ENCODE measurements around the gene CHRDL2.

Gene CHRDL2

GRCh38 chr11:74684661-74685060 lies 46.6 kb downstream of the CHRDL2 start:
- no peak for DNase-seq (ENCODE audit: low read depth)

DNA sequence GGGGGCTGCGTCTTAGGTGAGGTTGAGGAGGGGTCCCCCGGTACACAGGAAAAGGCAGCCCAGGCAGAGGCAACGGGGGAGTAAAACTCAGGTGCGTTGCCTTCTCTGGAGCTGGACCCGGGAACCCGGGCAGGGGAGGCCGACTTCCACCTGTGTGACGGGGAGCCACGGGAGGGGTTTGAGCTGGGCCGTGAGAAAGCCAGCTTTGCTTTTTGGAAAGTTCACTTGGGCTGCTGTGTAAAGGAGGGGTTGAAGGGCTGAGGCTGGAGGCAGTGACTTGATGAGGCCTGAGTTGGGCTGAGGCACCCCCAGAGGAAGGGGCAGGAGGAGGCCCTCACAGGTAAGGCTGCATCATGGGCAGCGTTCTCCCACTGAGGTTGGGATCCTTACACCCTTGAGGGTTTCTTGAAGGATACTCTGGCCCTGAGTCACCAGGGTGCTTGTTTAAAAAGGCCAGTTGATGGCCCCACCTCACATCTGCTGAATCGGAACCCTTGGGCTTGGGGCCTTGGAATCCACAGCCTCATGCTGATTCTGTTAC lies 47.2 kb downstream of the CHRDL2 start:
- DNase-seq (ENCODE audit: low read depth): no peak

- no peak for DNase-seq (ENCODE audit: low read depth)
Observed at GRCh38 chr11:74683279-74683871, 47.9 kb downstream of the CHRDL2 start.

DNA sequence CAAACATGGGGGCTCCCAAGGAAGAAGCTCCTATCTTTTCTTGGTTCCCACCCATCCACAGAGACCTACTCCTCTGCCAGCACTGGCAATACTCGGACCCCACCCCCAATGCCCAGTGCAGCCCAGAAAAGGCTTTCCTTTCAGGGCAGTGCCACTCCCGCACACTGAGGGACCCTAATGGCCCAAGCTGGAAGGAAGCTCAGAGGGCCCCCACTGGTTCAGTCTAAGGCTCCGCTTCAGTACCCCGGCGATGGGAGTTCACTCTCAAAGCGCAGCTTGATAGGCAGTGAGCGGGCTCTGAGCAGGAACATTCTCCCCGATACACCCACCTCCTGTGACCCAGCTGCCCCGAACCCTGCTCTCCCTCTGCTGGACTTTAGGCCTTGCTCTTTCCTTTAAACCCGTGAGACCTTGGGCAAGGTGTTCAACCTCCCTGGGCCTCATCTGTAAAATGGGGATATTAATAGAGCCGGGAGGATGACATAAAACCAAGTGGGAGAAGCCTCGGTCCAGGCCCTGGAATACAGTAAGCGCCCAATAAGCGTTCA lies 48.4 kb downstream of the CHRDL2 start:
- no peak for DNase-seq (ENCODE audit: low read depth)

- no peak for DNase-seq (ENCODE audit: low read depth)
Observed at GRCh38 chr11:74681686-74682651, 49.3 kb downstream of the CHRDL2 start.

GRCh38 chr11:74680703-74681531 lies 50.3 kb downstream of the CHRDL2 start:
- DNase-seq (ENCODE audit: low read depth): no peak

DNA sequence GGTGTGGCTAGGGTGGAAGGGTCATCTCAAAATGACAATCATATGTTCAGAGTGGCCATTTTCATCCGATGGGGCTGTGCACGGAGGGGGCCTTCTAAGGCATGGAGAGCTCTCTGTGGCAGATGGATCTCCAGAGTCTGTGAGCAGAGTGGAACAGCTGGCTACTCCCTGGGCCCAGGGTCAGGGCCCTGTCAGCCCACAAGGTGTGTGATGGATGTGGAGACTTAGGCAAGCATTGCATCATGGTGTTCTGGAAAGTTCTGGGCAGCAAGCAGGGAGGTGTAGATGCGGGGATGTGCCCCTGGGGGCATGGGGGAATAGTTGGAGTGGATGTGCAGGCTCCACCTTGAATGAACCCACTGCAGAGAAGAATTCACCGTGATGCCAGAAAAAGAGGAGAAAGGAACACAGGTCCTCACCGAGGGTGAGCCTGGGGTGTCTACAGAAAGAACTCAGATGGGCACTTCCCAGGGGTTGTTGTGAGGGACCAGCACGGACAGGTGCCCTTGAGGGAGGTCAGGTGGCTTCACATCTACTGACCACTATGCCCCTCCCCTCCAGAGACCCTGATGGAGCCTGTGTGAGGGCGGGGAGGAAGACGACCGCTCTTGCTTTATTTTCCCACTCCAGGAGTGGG lies 51.1 kb downstream of the CHRDL2 start:
- DNase-seq (ENCODE audit: low read depth): no peak

DNA sequence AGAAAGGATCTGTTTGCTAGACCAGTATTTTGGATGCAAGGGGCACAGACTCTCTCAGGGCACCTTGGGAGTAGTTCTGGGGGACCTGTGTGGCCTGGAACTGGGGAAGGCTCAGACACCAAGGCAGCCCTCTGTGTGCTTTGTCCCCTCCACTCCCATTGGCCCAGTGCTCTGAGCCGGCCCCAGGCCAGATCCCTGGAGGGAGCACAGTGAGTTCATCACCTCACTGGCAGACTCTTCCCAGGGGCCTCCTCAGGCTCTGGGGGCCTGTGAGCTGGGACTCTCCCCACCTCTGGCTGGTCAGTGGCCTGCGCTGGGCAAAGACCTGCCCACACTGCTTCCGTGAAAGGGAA lies 51.7 kb downstream of the CHRDL2 start:
- DNase-seq (ENCODE audit: low read depth): no peak

DNA sequence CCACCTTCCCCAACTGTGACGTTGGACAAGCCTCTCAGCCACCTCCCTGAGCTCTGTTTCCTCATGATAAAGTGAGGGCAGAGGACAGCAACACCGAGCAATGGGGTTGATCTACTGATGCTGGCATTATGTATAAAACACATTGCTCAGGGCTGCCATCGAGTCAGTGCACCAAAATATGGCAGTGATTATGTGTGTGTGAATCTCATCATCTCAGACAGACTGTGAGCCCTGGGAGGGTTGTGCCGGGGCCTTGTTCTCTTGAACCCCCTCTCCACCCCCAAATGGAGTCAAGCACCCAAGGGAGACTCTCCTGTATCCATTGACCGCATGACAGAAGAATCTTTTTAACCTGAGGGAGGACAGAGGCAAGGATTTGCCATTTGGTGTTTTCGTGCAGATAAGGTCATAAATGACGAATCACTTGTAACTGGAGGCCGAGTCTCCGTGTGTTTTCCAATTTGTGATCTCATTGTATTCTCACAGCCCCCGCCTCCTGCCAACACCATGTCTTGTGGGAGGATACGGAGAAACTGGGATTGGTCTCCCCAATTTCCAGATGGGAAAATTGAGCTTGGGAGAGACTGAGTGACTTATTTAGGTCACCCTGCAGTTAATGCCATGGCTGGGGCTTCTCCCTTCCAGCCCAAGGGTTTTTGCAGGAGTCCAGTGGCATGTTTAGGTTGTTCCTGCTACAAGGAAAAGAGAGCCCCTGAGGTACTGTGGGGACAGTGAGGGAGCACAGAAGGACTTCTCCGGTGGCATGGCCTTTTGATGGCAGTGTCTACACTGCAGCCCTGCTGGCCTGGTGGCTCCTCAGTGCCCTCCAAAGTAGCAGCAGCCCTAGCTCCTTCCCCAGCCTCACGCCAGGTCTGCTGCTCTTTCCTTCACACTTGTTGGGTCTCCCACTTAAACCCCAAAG lies 52.4 kb downstream of the CHRDL2 start:
- no peak for DNase-seq (ENCODE audit: low read depth)

GRCh38 chr11:74678041-74678440 lies 53.2 kb downstream of the CHRDL2 start:
- no peak for DNase-seq (ENCODE audit: low read depth)

DNA sequence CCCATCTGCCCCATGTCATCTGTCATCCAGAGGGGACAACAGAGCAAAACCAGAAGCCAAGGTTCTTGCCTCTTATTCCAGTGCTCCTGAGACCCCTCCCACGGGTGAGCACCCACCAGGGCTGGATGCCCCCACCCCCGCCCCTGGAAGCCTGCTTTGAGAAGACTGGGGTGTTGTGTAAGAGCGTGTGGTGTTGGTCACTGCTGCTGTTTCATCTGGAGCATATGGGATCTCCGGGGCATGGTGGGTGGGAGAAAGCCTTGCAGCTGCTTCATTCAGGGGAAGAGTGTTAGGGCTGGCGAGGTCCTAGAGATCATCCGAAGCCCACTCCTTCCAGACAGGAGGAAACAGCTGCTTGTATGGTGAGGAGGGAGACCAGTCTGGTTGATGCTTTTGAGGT lies 54.1 kb downstream of the CHRDL2 start:
- no peak for DNase-seq (ENCODE audit: low read depth)

- DNase-seq (ENCODE audit: low read depth): no peak
Observed at GRCh38 chr11:74676596-74676995, 54.6 kb downstream of the CHRDL2 start.

DNA sequence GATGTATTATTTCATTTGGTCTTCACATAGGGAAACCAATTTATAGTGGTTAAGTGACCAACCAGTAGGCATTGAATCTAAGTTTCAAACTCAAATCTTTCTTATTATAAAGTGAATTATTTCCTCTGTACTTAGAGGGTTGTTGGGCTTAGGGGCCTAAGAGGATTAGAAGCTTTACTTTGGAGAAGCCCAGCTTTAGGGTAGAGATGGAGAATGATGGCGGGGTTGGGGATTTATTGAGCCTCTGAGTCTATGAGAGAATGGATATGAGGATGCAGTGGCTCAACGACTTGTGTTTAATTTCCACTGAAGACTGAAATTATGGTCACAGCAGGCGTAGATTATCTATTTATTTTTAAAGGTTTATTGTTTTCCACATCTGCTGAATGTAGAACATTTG lies 55.5 kb downstream of the CHRDL2 start:
- no peak for DNase-seq (ENCODE audit: low read depth)

- DNase-seq (ENCODE audit: low read depth): no peak
Observed at GRCh38 chr11:74673693-74674360, 57.4 kb downstream of the CHRDL2 start.

DNA sequence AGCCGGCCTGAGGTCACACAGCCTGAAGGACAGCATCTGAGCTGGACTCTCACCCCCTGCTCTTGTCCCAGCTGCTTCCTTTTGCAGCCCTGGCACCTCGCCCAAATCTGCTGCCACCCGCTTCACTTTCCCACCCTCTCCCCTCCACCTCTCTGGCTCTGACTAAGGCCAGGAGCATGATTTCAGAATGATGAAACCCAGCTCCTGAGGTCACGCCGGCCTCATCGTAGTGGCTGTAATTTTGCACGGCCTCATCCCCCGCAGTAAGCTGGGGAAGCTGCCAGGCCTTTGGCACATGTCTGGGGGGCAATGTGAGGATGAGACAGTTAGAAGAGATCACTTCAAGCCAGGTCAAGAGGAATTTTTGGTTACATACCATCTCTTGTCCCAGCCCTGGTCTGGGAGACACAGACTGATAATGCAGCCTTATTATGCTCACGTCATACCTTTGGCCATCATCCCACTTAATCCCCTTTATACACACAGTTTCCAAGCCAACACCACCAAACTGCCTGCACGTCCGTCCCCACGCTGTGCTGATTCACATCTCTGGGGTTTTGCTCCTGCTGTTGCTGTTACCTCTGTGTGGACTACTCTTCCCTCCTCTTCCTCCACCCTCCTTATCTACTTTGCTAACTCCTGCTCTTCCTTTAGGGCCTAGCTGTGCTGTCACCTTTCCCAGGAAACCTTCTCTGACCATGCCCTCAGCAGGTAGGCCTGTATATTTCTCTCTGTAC lies 58.1 kb downstream of the CHRDL2 start:
- no peak for DNase-seq (ENCODE audit: low read depth)

DNA sequence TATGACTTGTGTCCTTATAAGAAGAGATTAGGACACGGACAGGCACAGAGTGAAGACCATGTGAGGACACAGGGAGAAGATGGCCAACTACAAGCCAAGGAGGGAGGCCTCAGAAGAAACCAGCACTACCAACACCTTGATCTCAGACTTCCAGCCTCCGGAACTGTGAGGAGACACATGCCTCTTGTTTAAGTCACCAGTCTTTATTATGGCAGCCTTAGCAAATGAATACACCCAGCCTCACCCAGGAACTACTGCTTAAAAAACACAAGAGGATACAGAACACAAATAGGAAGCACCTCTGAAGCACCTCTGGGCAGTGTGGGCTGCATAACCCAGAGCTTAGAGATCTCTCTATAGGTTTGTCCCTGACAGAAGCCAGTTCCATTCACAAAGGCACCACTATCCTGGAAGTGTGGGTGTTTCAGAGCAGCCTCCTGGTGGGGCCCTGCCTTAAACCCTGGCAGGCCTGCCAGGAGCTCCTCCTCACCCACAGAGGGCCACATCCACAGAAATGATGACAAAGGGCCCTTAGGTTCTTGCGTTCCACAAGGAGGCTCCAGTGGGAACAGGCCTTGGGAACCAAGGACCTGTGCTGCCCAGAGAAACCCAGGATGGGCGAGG lies 58.8 kb downstream of the CHRDL2 start:
- DNase-seq (ENCODE audit: low read depth): no peak

DNA sequence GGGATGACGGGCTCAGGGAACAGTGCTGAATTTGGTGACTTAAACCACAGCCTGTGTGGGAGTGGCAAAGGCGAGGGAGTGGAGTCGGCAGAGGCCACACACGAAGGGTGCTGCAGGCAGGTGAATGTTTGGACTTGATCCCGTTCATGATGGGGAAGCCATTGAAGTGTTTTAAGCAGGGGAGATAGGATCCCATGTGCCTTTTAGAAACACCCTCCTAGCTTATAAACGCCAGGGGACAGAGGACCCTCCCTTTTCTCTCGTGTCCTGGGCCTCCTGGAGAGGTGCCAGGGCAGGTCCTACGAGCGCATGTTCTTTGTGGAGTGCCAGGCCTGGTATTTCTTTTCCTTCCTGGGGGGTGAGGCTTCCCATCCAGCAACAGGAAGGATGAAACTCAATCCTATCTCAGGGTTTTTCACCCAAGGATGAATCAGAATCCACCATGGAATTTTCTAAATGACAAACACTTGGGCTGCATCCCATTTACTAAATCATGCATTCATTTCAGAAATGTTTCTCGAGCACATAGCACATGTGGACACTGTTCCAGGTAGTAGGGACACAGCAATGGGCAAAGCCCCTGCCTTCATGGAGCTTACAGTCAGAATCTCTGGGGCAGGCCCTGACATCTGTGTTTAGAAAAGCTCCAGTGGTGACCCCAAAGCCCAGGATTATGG lies 59.6 kb downstream of the CHRDL2 start:
- no peak for DNase-seq (ENCODE audit: low read depth)

DNA sequence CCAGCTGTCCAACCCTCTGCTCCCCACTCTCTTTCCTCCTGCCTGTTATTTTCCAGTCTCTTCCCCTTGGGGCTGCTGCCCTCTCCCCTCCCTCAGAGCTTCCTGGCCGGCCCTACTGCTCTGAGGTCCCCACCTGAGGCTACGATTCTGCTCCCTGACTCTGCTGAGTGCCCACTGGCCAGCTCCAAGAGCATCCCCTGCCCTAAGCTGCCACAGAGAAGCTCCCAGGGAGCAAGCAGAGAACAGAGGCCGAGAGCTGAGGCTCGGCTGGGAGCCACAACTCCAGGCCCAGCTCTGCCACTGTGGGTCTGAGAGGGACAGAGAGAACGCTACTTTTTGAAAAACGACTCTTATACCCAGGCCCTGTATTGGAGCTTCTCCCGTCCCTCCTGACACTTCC lies 61.1 kb downstream of the CHRDL2 start:
- DNase-seq (ENCODE audit: low read depth): no peak

All from stimulated activated CD8-positive, alpha-beta memory T cell treated with anti-CD3 and anti-CD28 coated beads, Interleukin-12 subunit alpha, Interleukin-12 subunit beta, amount 100 ng/mL, for 4 hours (primary cell).